Large intestine (tissue), 3 donors: Measurements from ENCODE around the gene PPP2R2C. TPM values are rescaled to one million over a fixed set of nuclear protein-coding genes. Genes with fewer than 3 reads are reported as not detected.

ENCODE experiments used
- DNase-seq, 2 donors: peaks; one replicate each; pipeline versions ENCODE4 v3.0.0 to v3.0.0-alpha.2; 2013
- H3K27ac ChIP-seq: one replicate; pipeline ENCODE4 v1.5.1; 2013; ENCODE audit warnings: low read length
- H3K27me3 ChIP-seq: 2 replicates; pipeline ENCODE4 v1.6.1; 2013; ENCODE audit warnings: low read length; ENCODE audit not compliant: control insufficient read depth, insufficient read depth
- H3K36me3 ChIP-seq: 2 replicates; pipeline ENCODE4 v1.6.1; 2013; ENCODE audit warnings: low read length; ENCODE audit not compliant: control insufficient read depth, insufficient read depth
- H3K4me1 ChIP-seq: one replicate; pipeline ENCODE4 v1.6.1; 2013; ENCODE audit warnings: low read length; ENCODE audit not compliant: control insufficient read depth, insufficient read depth
- H3K4me3 ChIP-seq: one replicate; pipeline ENCODE4 v1.5.1; 2013; ENCODE audit warnings: low read length
- H3K9me3 ChIP-seq: one replicate; pipeline ENCODE4 v1.6.1; 2013; ENCODE audit warnings: mild to moderate bottlenecking, low read depth, low read length, moderate library complexity; ENCODE audit not compliant: control insufficient read depth
- WGBS: methylation state at CpG from one replicate; pipeline ENCODE4 v1.1.5; 2013; ENCODE audit warnings: low lambda C conversion rate; ENCODE audit not compliant: insufficient coverage; 5-methylcytosine and 5-hydroxymethylcytosine counted together
- polyA plus RNA-seq: library from polyadenylated mRNA; unstranded; fragments of 120-200 nt; gene quantifications from one replicate; pipeline ENCODE4 v1.2.1, GENCODE V29; 2013

PPP2R2C gene
- polyA plus RNA-seq, 1 donor, result 3.9 TPM

- H3K4me1 ChIP-seq, result no peaks in the 10 kb centered on the region
- DNase-seq, result no peak
- no peaks in the 10 kb centered on the region for H3K9me3 ChIP-seq
- H3K36me3 ChIP-seq, result no peaks in the 10 kb centered on the region
- H3K4me3 ChIP-seq, result no peak overlapping the region
- WGBS, result no CpG with 5 or more reads among the region's 13 CpGs
- H3K27me3 ChIP-seq, result peaks cover 6% of the 10 kb centered on the region
- H3K27ac ChIP-seq, result no peak overlapping the region
Observed at GRCh38 chr4:6345866-6346265, 126.5 kb downstream of the PPP2R2C start.

GRCh38 chr4:6345096-6345830 lies 127.2 kb downstream of the PPP2R2C start:
- Histone ChIP-seq H3K4me1 (no peaks in the 10 kb centered on the region), H3K27me3 (peaks cover 6% of the 10 kb centered on the region), H3K36me3 (no peaks in the 10 kb centered on the region), H3K27ac (no peak overlapping the region), H3K4me3 (no peak overlapping the region), H3K9me3 (no peaks in the 10 kb centered on the region)
- DNase-seq, result no peak
- WGBS, result no CpG with 5 or more reads among the region's 27 CpGs

DNA sequence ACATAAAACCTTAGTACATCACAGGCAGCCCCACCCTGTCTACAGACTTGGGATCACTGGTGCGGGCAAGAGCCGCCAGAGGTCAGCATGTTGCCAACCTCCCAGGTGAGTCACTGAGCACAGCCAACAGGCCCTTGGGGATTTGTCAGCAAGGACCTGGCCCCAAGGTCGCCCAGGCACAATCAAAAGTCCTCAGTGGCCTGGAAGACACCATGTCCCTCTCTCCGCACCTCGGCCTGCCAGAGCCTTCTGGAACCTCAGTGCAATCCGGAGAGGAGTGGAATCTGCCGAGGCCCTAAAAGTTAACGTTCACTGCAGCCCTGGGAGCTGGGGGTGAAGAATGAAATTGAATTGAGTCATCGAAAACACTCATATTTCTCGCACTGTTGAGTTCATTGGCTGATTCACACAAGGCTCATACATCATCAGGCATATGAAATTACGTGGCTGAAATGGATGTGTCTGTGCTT lies 128.4 kb downstream of the PPP2R2C start:
- Histone ChIP-seq H3K36me3 (no peaks in the 10 kb centered on the region), H3K27ac (no peak overlapping the region), H3K27me3 (peaks cover 11% of the 10 kb centered on the region), H3K4me3 (no peak overlapping the region), H3K4me1 (no peaks in the 10 kb centered on the region), H3K9me3 (no peaks in the 10 kb centered on the region)
- DNase-seq, result no peak
- WGBS, result 100% methylated on average over 2 of the region's 11 CpGs

- H3K4me3 ChIP-seq, result no peak overlapping the region
- H3K27me3 ChIP-seq, result peaks cover 24% of the 10 kb centered on the region
- no peak overlapping the region for H3K27ac ChIP-seq
- H3K9me3 ChIP-seq, result no peaks in the 10 kb centered on the region
- no peaks in the 10 kb centered on the region for H3K4me1 ChIP-seq
- DNase-seq, result no peak
- H3K36me3 ChIP-seq, result no peaks in the 10 kb centered on the region
- WGBS, result no CpG with 5 or more reads among the region's 23 CpGs
Observed at GRCh38 chr4:6342530-6343293, 129.7 kb downstream of the PPP2R2C start.

- Histone ChIP-seq H3K9me3 (no peaks in the 10 kb centered on the region), H3K27ac (no peak overlapping the region), H3K36me3 (no peaks in the 10 kb centered on the region), H3K4me3 (no peak overlapping the region), H3K27me3 (peaks cover 28% of the 10 kb centered on the region), H3K4me1 (no peaks in the 10 kb centered on the region)
- no peak for DNase-seq
- no CpG with 5 or more reads among the region's 6 CpGs for WGBS
Observed at GRCh38 chr4:6341696-6342095, 130.7 kb downstream of the PPP2R2C start.

GRCh38 chr4:6340446-6341015 lies 131.9 kb downstream of the PPP2R2C start:
- Histone ChIP-seq H3K36me3 (no peaks in the 10 kb centered on the region), H3K4me1 (no peaks in the 10 kb centered on the region), H3K9me3 (no peaks in the 10 kb centered on the region), H3K27me3 (peaks cover 28% of the 10 kb centered on the region), H3K27ac (no peak overlapping the region), H3K4me3 (no peak overlapping the region)
- no CpG with 5 or more reads among the region's 9 CpGs for WGBS
- DNase-seq, result no peak

- no peak overlapping the region for H3K27ac ChIP-seq
- peaks cover 28% of the 10 kb centered on the region for H3K27me3 ChIP-seq
- H3K4me3 ChIP-seq, result no peak overlapping the region
Observed at GRCh38 chr4:6339818-6340445, 132.5 kb downstream of the PPP2R2C start.

GRCh38 chr4:6338951-6339817 lies 133.2 kb downstream of the PPP2R2C start:
- Histone ChIP-seq H3K27ac (no peak overlapping the region), H3K27me3 (peaks cover 31% of the 10 kb centered on the region), H3K4me3 (no peak overlapping the region), H3K9me3 (no peaks in the 10 kb centered on the region), H3K36me3 (no peaks in the 10 kb centered on the region), H3K4me1 (no peaks in the 10 kb centered on the region)
- WGBS, result no CpG with 5 or more reads among the region's 12 CpGs
- DNase-seq, result no peak

More at GRCh38 chr4:6339818-6340445, 132.5 kb downstream of the PPP2R2C start:
- Histone ChIP-seq H3K4me1 (no peaks in the 10 kb centered on the region), H3K36me3 (no peaks in the 10 kb centered on the region), H3K9me3 (no peaks in the 10 kb centered on the region)
- no peak for DNase-seq
- WGBS, result no CpG with 5 or more reads among the region's 13 CpGs

GRCh38 chr4:6338175-6338950 lies 134.1 kb downstream of the PPP2R2C start:
- no peak for DNase-seq
- Histone ChIP-seq H3K27me3 (peaks cover 31% of the 10 kb centered on the region), H3K9me3 (no peaks in the 10 kb centered on the region), H3K4me1 (no peaks in the 10 kb centered on the region), H3K36me3 (no peaks in the 10 kb centered on the region), H3K4me3 (no peak overlapping the region), H3K27ac (no peak overlapping the region)
- WGBS, result 100% methylated on average over 1 of the region's 14 CpGs
